Neural cell (in vitro differentiated cells): Measurements from ENCODE around the gene TUBGCP2. TPM values are rescaled to one million over a fixed set of nuclear protein-coding genes. Genes with fewer than 3 reads are reported as not detected.

ENCODE experiments used
- H2AFZ ChIP-seq: fragments of 200-600, 300-800 bp; sonication (generic), shearing (Covaris generic); 2 replicates; pipeline ENCODE4 v1.6.0; 2014; ENCODE audit warnings: low read depth, mild to moderate bottlenecking, antibody characterized with exemption, low read length, moderate library complexity
- H3F3A ChIP-seq: fragments of 200-600 bp; shearing (Covaris generic); 2 replicates; pipeline ENCODE4 v1.6.1; 2016; ENCODE audit warnings: mild to moderate bottlenecking, moderate library complexity, mixed read lengths, antibody characterized with exemption, low read length; ENCODE audit not compliant: insufficient read depth, poor library complexity, severe bottlenecking
- H3K27ac ChIP-seq: fragments of 200-600, 300-800 bp; sonication (generic), shearing (Covaris generic); 2 replicates; pipeline ENCODE4 v1.5.1; 2014; ENCODE audit warnings: mild to moderate bottlenecking, low read length, moderate library complexity
- H3K27me3 ChIP-seq: fragments of 300-800, 200-600 bp; sonication (generic), shearing (Covaris generic); 2 replicates; pipeline ENCODE4 v1.6.0; 2014; ENCODE audit warnings: mild to moderate bottlenecking, low read depth, low read length, moderate library complexity; ENCODE audit not compliant: insufficient read depth
- H3K36me3 ChIP-seq: fragments of 300-800, 200-600 bp; sonication (generic), shearing (Covaris generic); 2 replicates; pipeline ENCODE4 v1.5.1; 2014; ENCODE audit warnings: mild to moderate bottlenecking, antibody characterized with exemption, low read length, moderate library complexity; ENCODE audit not compliant: insufficient read depth
- H3K4me2 ChIP-seq: fragments of 300-800, 200-600 bp; sonication (generic), shearing (Covaris generic); 2 replicates; pipeline ENCODE4 v1.6.0; 2014; ENCODE audit warnings: mild to moderate bottlenecking, low read length
- H3K4me3 ChIP-seq: fragments of 300-800, 200-600 bp; sonication (generic), shearing (Covaris generic); 2 replicates; pipeline ENCODE4 v1.5.1; 2014; ENCODE audit warnings: mild to moderate bottlenecking, low read length, moderate library complexity
- H3K79me2 ChIP-seq: fragments of 200-600 bp; shearing (Covaris generic); replicated peaks from 2 replicates; pipeline ENCODE4 v1.6.0; 2014; ENCODE audit warnings: mild to moderate bottlenecking, low read length, moderate library complexity; ENCODE audit not compliant: insufficient read depth
- H3K9ac ChIP-seq: fragments of 300-800, 200-600 bp; sonication (generic), shearing (Covaris generic); 2 replicates; pipeline ENCODE4 v1.6.1; 2016; ENCODE audit warnings: mild to moderate bottlenecking, low read length, mixed read lengths
- H3K9me2 ChIP-seq: fragments of 200-600 bp; shearing (Covaris generic); 2 replicates; pipeline ENCODE4 v1.6.1; 2016; ENCODE audit warnings: mild to moderate bottlenecking, low read length, mixed read lengths; ENCODE audit not compliant: insufficient read depth
- H3K9me3 ChIP-seq: fragments of 200-600, 300-800 bp; sonication (generic), shearing (Covaris generic); 2 replicates; pipeline ENCODE4 v1.6.1; 2016; ENCODE audit warnings: mild to moderate bottlenecking, mixed run types, low read length, moderate library complexity, mixed read lengths
- H4K20me1 ChIP-seq: fragments of 200-600 bp; shearing (Covaris generic); 2 replicates; pipeline ENCODE4 v1.6.1; 2016; ENCODE audit warnings: mild to moderate bottlenecking, mixed run types; ENCODE audit not compliant: insufficient read depth
- CTCF ChIP-seq: fragments of 450-650 bp; IDR thresholded peaks from 2 replicates; pipeline ENCODE4 v1.5.1; 2014; ENCODE audit warnings: antibody characterized with exemption, mild to moderate bottlenecking, moderate library complexity; ENCODE audit not compliant: poor library complexity, severe bottlenecking
- EP300 ChIP-seq: fragments of 450-650 bp; conservative IDR thresholded peaks from 2 replicates; pipeline ENCODE4 v1.6.1; 2014; ENCODE audit warnings: antibody characterized with exemption, mild to moderate bottlenecking, moderate library complexity; ENCODE audit not compliant: poor library complexity, severe bottlenecking
- EZH2 ChIP-seq: fragments of 200-600, 300-800 bp; shearing (Covaris generic), sonication (generic); IDR thresholded peaks from 2 replicates; pipeline ENCODE4 v1.6.1; 2014; ENCODE audit warnings: antibody characterized with exemption, low read length, borderline replicate concordance, mild to moderate bottlenecking; ENCODE audit not compliant: insufficient read depth, poor library complexity, severe bottlenecking
- MXI1 ChIP-seq: fragments of 450-650 bp; conservative IDR thresholded peaks from 2 replicates; pipeline ENCODE4 v1.6.1; 2014; ENCODE audit warnings: antibody characterized with exemption, mild to moderate bottlenecking; ENCODE audit not compliant: poor library complexity, severe bottlenecking
- POLR2AphosphoS5 ChIP-seq: IDR thresholded peaks from 2 replicates; pipeline ENCODE4 v1.6.1; 2012
- RAD21 ChIP-seq: fragments of 450-650 bp; conservative IDR thresholded peaks from 2 replicates; pipeline ENCODE4 v1.6.1; 2014; ENCODE audit warnings: antibody characterized with exemption, mild to moderate bottlenecking, moderate library complexity
- SMC3 ChIP-seq: fragments of 450-650 bp; conservative IDR thresholded peaks from 2 replicates; pipeline ENCODE4 v1.6.1; 2014; ENCODE audit warnings: antibody characterized with exemption, mild to moderate bottlenecking, moderate library complexity; ENCODE audit not compliant: poor library complexity
- TAF1 ChIP-seq: IDR thresholded peaks from 2 replicates; pipeline ENCODE4 v1.6.1; 2012; ENCODE audit warnings: low read depth
- polyA plus RNA-seq: library from polyadenylated mRNA; depleted of rRNA; stranded (reverse); fragments of >200 nt; gene quantifications from 2 replicates; pipeline ENCODE4 v1.2.3, GENCODE V29; 2014
- TF ChIP-seq, protein P1 (sequence below): IDR thresholded peaks from 2 replicates; pipeline ENCODE4 v1.6.1; 2012; ENCODE audit warnings: borderline replicate concordance

TUBGCP2 gene
- polyA plus RNA-seq, 1 donor from 2014 or later, result 34.5 TPM

DNA sequence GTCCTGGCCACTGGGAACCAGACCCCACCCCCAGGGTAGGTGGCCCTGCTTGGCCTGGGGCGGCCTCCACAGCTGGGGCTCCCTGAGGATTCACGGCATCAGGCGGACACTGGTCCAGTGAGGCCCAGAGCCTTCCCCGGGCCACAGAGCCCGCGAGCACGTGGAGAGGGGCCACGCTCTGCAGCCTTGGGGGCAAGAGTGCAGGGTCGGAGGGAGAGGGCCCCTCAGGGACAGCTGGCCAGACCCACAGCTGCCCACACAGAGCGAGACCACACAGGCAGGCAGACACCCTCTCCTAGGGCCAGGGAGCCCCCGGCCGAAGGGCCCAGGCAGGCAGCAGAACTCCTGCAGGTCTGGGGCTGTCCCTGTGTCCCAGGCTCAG lies 60.3 kb downstream of the TUBGCP2 start:
- TF ChIP-seq TAF1, result no peak
- no peak for TF ChIP-seq MXI1
- TF ChIP-seq, protein P1, sequence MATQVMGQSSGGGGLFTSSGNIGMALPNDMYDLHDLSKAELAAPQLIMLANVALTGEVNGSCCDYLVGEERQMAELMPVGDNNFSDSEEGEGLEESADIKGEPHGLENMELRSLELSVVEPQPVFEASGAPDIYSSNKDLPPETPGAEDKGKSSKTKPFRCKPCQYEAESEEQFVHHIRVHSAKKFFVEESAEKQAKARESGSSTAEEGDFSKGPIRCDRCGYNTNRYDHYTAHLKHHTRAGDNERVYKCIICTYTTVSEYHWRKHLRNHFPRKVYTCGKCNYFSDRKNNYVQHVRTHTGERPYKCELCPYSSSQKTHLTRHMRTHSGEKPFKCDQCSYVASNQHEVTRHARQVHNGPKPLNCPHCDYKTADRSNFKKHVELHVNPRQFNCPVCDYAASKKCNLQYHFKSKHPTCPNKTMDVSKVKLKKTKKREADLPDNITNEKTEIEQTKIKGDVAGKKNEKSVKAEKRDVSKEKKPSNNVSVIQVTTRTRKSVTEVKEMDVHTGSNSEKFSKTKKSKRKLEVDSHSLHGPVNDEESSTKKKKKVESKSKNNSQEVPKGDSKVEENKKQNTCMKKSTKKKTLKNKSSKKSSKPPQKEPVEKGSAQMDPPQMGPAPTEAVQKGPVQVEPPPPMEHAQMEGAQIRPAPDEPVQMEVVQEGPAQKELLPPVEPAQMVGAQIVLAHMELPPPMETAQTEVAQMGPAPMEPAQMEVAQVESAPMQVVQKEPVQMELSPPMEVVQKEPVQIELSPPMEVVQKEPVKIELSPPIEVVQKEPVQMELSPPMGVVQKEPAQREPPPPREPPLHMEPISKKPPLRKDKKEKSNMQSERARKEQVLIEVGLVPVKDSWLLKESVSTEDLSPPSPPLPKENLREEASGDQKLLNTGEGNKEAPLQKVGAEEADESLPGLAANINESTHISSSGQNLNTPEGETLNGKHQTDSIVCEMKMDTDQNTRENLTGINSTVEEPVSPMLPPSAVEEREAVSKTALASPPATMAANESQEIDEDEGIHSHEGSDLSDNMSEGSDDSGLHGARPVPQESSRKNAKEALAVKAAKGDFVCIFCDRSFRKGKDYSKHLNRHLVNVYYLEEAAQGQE, result no peak
- no peak for TF ChIP-seq SMC3
- no peak for TF ChIP-seq RAD21
- TF ChIP-seq EP300, result no peak
- TF ChIP-seq EZH2, result no peak
- TF ChIP-seq CTCF, result no peak
- no peak for TF ChIP-seq POLR2AphosphoS5
- H3K27ac ChIP-seq, result no peak overlapping the region
- H3K9ac ChIP-seq, result no peak overlapping the region
- no peaks in the 10 kb centered on the region for H3F3A ChIP-seq
- H3K79me2 ChIP-seq, result no peaks in the 10 kb centered on the region
- H2AFZ ChIP-seq, result no peak overlapping the region
- no peaks in the 10 kb centered on the region for H3K27me3 ChIP-seq
- no peak overlapping the region for H3K4me3 ChIP-seq
- H3K9me3 ChIP-seq, result no peaks in the 10 kb centered on the region
- H4K20me1 ChIP-seq, result no peaks in the 10 kb centered on the region
- no peaks in the 10 kb centered on the region for H3K36me3 ChIP-seq
- no peak overlapping the region for H3K4me2 ChIP-seq
- no peaks in the 10 kb centered on the region for H3K9me2 ChIP-seq

DNA sequence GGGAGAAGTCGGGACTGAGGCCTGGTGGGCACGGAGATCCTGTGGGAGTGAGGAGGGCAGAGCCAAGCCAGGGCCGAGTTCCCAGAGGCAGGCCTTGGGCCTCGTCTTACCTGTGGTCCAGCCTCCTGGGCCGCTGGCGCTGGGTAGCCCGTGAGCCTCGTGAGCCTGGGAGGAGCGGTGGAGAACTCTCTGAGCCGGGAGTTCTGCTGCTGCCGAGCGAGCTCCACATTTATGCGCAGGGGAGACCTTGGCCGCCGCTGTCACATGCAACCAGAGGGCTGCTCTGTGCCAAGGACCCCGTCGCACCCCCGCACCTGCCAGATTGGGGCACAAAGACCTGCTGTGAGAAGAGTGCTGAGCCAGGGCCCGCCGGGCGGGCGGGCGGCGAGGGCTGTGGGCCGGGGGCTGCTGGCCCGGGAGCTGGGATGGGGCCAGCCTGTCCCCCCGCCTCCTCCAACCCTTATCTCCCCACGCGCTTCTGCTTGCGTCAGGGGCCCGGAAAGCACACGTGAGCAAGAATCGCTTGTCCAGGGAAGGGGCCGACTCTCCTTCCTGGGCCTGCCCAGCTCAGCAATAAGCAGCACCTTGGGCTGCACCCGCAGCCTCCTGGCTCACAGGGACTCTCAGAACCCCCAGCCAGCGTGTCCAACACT lies 60.9 kb downstream of the TUBGCP2 start:
- TF ChIP-seq POLR2AphosphoS5, result no peak
- no peak for TF ChIP-seq EZH2
- no peak for TF ChIP-seq TAF1
- TF ChIP-seq RAD21, result no peak
- TF ChIP-seq, protein P1, result no peak
- no peak for TF ChIP-seq EP300
- TF ChIP-seq MXI1, result no peak
- TF ChIP-seq CTCF, result no peak
- no peak for TF ChIP-seq SMC3
- no peak overlapping the region for H2AFZ ChIP-seq

More for the DNA sequence above, 60.9 kb downstream of the TUBGCP2 start:
- H3K9ac ChIP-seq, result no peak overlapping the region
- no peak overlapping the region for H3K27ac ChIP-seq
- H3K36me3 ChIP-seq, result no peaks in the 10 kb centered on the region
- H3K79me2 ChIP-seq, result no peaks in the 10 kb centered on the region
- H3K4me3 ChIP-seq, result no peak overlapping the region
- H3K4me2 ChIP-seq, result no peak overlapping the region
- no peaks in the 10 kb centered on the region for H3K27me3 ChIP-seq
- no peaks in the 10 kb centered on the region for H3K9me3 ChIP-seq
- no peaks in the 10 kb centered on the region for H3K9me2 ChIP-seq
- no peaks in the 10 kb centered on the region for H4K20me1 ChIP-seq
- no peaks in the 10 kb centered on the region for H3F3A ChIP-seq
